Mesendoderm (in vitro differentiated cells): ENCODE results near the gene SLC6A2.

Experiments
- DNase-seq: peaks from one replicate; pipeline ENCODE4 v3.0.0; 2013
- H2AK5ac ChIP-seq: 2 replicates; pipeline ENCODE4 v1.6.1; 2013; ENCODE audit warnings: low read length, inconsistent platforms
- H2BK120ac ChIP-seq: 2 replicates; pipeline ENCODE4 v1.6.1; 2013; ENCODE audit warnings: low read depth, mild to moderate bottlenecking, low read length, moderate library complexity, mixed read lengths
- H2BK15ac ChIP-seq: replicated peaks from 2 replicates; pipeline ENCODE4 v1.6.1; 2013; ENCODE audit warnings: low read depth, mild to moderate bottlenecking, moderate library complexity
- H2BK5ac ChIP-seq: 2 replicates; pipeline ENCODE4 v1.6.1; 2013; ENCODE audit warnings: low read length, inconsistent platforms
- H3K18ac ChIP-seq: 2 replicates; pipeline ENCODE4 v1.6.1; 2013; ENCODE audit warnings: mild to moderate bottlenecking, low read length, mixed read lengths
- H3K23ac ChIP-seq: one replicate; pipeline ENCODE4 v1.6.1; 2013; ENCODE audit warnings: low read length
- H3K27ac ChIP-seq: 2 replicates; pipeline ENCODE4 v1.5.1; 2013; ENCODE audit warnings: low read depth, mild to moderate bottlenecking, inconsistent platforms, low read length, moderate library complexity
- H3K27me3 ChIP-seq: 2 replicates; pipeline ENCODE4 v1.6.1; 2013; ENCODE audit warnings: low read length, control low read depth, mild to moderate bottlenecking, inconsistent platforms; ENCODE audit not compliant: insufficient read depth, poor library complexity
- H3K36me3 ChIP-seq: 2 replicates; pipeline ENCODE4 v1.6.1; 2013; ENCODE audit warnings: low read length, inconsistent platforms; ENCODE audit not compliant: control insufficient read depth, insufficient read depth
- H3K4ac ChIP-seq: one replicate; pipeline ENCODE4 v1.6.1; 2013; ENCODE audit warnings: low read depth, mild to moderate bottlenecking, low read length, moderate library complexity
- H3K4me1 ChIP-seq: 2 replicates; pipeline ENCODE4 v1.6.1; 2013; ENCODE audit warnings: low read depth, low read length, inconsistent platforms; ENCODE audit not compliant: control insufficient read depth
- H3K4me2 ChIP-seq: 2 replicates; pipeline ENCODE4 v1.6.1; 2013; ENCODE audit warnings: low read length
- H3K4me3 ChIP-seq: 2 replicates; pipeline ENCODE4 v1.5.1; 2013; ENCODE audit warnings: mild to moderate bottlenecking, low read length
- H3K56ac ChIP-seq: one replicate; pipeline ENCODE4 v1.6.1; 2013; ENCODE audit warnings: low read length
- H3K79me1 ChIP-seq: 2 replicates; pipeline ENCODE4 v1.6.1; 2013; ENCODE audit warnings: low read length, inconsistent platforms
- H3K79me2 ChIP-seq: 2 replicates; pipeline ENCODE4 v1.6.1; 2013; ENCODE audit warnings: mild to moderate bottlenecking, low read length; ENCODE audit not compliant: control insufficient read depth, insufficient read depth
- H3K9ac ChIP-seq: 2 replicates; pipeline ENCODE4 v1.6.1; 2013; ENCODE audit warnings: low read length, inconsistent platforms
- H4K5ac ChIP-seq: one replicate; pipeline ENCODE4 v1.6.1; 2013; ENCODE audit warnings: low read length
- H4K8ac ChIP-seq: one replicate; pipeline ENCODE4 v1.6.1; 2013; ENCODE audit warnings: low read depth, mild to moderate bottlenecking, control low read depth, low read length, moderate library complexity
- WGBS: extraction: QIAGEN DNeasy Blood & Tissue Kit; methylation state at CpG from one replicate; pipeline ENCODE4 v1.1.7; 2013; ENCODE audit warnings: low lambda C conversion rate, missing lambda C conversion rate; ENCODE audit not compliant: insufficient coverage; ENCODE audit errors: extremely low coverage; 5-methylcytosine and 5-hydroxymethylcytosine counted together

SLC6A2 gene

DNA sequence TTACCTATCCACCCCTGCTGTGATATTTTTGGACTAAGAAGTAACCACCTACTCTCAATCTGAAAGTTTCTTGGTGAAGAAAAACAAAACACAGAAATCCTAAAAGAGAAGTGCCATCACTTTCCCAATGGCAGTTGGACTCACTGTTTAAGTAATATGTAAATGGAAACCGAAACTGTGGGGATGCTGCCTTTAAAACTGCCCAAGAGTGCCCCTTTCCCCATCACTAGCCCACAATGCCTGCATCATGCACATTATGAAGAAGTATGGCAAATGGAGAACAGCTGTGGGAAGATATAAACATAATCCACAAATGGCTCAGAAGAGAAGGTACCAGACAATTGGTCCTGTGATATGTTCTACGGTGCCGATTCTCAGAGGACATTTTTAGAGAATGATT, 33.5 kb upstream of the SLC6A2 start:
- no peak overlapping the region for H3K9ac ChIP-seq
- WGBS = no CpG with 5 or more reads among the region's 3 CpGs
- no peak overlapping the region for H2BK15ac ChIP-seq
- DNase-seq = no peak
- H3K36me3 ChIP-seq = no peaks in the 10 kb centered on the region
- H4K8ac ChIP-seq = no peak overlapping the region
- H2BK5ac ChIP-seq = no peak overlapping the region
- H3K56ac ChIP-seq = no peak overlapping the region
- no peak overlapping the region for H3K4me3 ChIP-seq
- H3K18ac ChIP-seq = no peak overlapping the region
- no peak overlapping the region for H3K4ac ChIP-seq
- no peaks in the 10 kb centered on the region for H3K79me2 ChIP-seq
- H2AK5ac ChIP-seq = no peak overlapping the region
- H4K5ac ChIP-seq = no peak overlapping the region
- no peaks in the 10 kb centered on the region for H3K27me3 ChIP-seq
- H3K23ac ChIP-seq = no peak overlapping the region
- no peak overlapping the region for H3K27ac ChIP-seq
- H3K4me2 ChIP-seq = no peak overlapping the region
- no peak overlapping the region for H2BK120ac ChIP-seq
- H3K79me1 ChIP-seq = no peaks in the 10 kb centered on the region
- H3K4me1 ChIP-seq = no peaks in the 10 kb centered on the region

DNA sequence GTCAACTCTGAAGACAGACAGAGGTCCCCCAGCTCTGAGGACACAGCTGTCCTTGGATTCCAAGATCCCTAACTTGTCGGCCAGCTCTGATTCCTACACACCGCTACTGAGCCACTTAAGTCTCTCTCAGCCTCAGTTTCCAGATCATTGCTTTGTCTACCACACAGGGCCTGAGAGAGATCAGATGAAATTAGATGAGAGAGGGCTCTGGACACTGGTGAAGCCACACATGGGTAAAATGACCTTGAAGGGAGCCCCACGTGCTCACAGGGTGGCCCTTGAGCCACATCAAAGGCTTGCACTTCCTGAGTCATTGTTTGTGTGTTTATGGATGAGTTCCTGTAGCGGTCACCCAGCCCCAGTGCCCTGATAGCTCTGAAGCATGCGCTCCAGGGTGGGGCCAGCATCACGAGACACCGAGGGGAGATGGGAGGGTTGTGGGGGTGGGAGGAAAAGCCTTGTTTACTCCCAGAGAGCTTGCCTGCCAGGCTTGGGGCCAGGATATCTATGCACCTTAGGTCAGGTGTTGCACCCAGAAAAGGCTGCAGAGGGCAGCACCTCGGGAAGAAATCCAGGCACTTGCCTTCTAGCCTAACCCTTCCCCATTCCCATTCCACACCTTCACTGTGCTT, 32.7 kb upstream of the SLC6A2 start:
- no peak overlapping the region for H3K27ac ChIP-seq
- no peak overlapping the region for H4K5ac ChIP-seq
- H3K79me1 ChIP-seq = no peaks in the 10 kb centered on the region
- H3K56ac ChIP-seq = no peak overlapping the region
- no peak overlapping the region for H4K8ac ChIP-seq
- no peak overlapping the region for H3K9ac ChIP-seq
- no peak overlapping the region for H2BK15ac ChIP-seq
- no CpG with 5 or more reads among the region's 8 CpGs for WGBS
- H3K36me3 ChIP-seq = no peaks in the 10 kb centered on the region
- H3K4ac ChIP-seq = no peak overlapping the region
- H2BK120ac ChIP-seq = no peak overlapping the region
- H3K4me3 ChIP-seq = no peak overlapping the region
- H2AK5ac ChIP-seq = no peak overlapping the region
- no peak overlapping the region for H3K18ac ChIP-seq
- peak; percentile 88 for DNase-seq
- H3K27me3 ChIP-seq = no peaks in the 10 kb centered on the region
- H2BK5ac ChIP-seq = no peak overlapping the region
- H3K4me2 ChIP-seq = no peak overlapping the region
- H3K4me1 ChIP-seq = no peaks in the 10 kb centered on the region
- H3K23ac ChIP-seq = no peak overlapping the region
- H3K79me2 ChIP-seq = no peaks in the 10 kb centered on the region

DNA sequence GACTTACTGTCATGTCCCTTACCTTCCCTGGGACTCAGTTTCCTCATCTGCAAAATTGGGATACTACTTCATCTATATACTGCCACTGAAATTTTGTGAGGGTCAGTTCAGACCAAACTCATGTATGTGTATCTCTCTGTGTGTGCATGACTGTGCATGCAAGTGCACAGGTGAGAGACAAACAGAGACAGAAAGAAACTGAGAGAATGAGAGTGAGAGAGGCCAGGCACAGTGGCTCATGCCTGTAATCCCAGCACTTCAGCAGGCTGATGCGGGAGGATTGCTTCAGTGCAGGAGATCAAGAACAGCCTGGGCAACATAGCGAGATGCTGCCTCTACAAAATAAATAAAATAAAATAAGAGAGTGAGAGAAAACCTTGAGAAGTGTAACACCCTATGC, 32.1 kb upstream of the SLC6A2 start:
- Histone ChIP-seq H2BK120ac (no peak overlapping the region), H3K79me2 (no peaks in the 10 kb centered on the region), H2BK15ac (no peak overlapping the region), H3K4ac (no peak overlapping the region), H3K4me3 (no peak overlapping the region), H3K23ac (no peak overlapping the region), H3K79me1 (no peaks in the 10 kb centered on the region), H3K18ac (no peak overlapping the region), H3K4me2 (no peak overlapping the region), H3K4me1 (no peaks in the 10 kb centered on the region), H4K8ac (no peak overlapping the region), H3K56ac (no peak overlapping the region), H3K36me3 (no peaks in the 10 kb centered on the region), H3K27me3 (no peaks in the 10 kb centered on the region), H3K9ac (no peak overlapping the region), H4K5ac (no peak overlapping the region), H2BK5ac (no peak overlapping the region), H2AK5ac (no peak overlapping the region), H3K27ac (no peak overlapping the region)
- WGBS = no CpG with 5 or more reads among the region's 2 CpGs
- no peak for DNase-seq

DNA sequence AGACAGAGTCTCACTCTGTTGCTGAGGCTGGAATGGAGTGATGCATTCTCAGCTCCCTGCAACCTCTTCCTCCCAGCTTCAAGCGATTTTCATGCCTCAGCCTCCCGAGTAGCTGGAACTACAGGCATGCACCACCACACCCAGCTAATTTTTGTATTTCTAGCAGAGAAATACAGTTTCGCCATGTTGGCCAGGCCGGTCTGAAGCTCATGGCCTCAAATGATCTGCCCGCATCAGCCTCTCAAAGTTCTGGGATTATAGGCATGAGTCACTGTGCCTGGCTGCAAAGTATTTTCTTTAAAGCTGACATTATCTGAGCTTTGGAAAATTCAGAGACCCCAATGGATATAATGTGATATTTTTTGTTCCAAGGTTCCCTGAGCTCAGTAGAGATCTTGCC, 31.1 kb upstream of the SLC6A2 start:
- no CpG with 5 or more reads among the region's 5 CpGs for WGBS
- H3K79me2 ChIP-seq = no peaks in the 10 kb centered on the region
- H3K9ac ChIP-seq = no peak overlapping the region
- no peak overlapping the region for H3K56ac ChIP-seq
- no peak overlapping the region for H2BK15ac ChIP-seq
- no peak for DNase-seq
- no peak overlapping the region for H4K5ac ChIP-seq
- H2BK5ac ChIP-seq = no peak overlapping the region
- H3K23ac ChIP-seq = no peak overlapping the region
- H3K27ac ChIP-seq = no peak overlapping the region
- no peaks in the 10 kb centered on the region for H3K27me3 ChIP-seq
- no peak overlapping the region for H3K4me2 ChIP-seq
- no peak overlapping the region for H2AK5ac ChIP-seq
- H3K18ac ChIP-seq = no peak overlapping the region
- H3K4me1 ChIP-seq = no peaks in the 10 kb centered on the region
- no peak overlapping the region for H2BK120ac ChIP-seq
- no peaks in the 10 kb centered on the region for H3K79me1 ChIP-seq
- no peak overlapping the region for H3K4ac ChIP-seq
- no peaks in the 10 kb centered on the region for H3K36me3 ChIP-seq
- no peak overlapping the region for H3K4me3 ChIP-seq
- no peak overlapping the region for H4K8ac ChIP-seq

DNA sequence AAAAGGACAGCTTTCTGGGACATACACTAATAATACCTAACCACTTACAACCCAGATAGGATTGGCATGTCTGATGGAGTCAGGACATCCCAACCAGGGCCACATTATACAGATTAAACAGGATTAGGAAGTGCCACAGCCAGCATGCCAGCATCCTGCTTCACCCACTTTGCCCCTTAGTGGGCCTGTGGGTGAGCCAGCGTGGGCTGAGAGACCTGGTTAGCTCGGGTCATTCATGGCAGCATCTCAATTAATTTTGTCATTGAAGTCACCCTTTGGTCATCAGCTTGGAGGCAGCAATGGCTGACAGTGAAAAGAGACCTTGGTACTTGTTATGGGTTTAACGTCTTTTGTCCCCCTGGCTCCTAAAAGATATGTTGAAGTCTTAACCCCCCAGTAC, 29.9 kb upstream of the SLC6A2 start:
- no peaks in the 10 kb centered on the region for H3K79me2 ChIP-seq
- H4K8ac ChIP-seq = no peak overlapping the region
- no peak overlapping the region for H4K5ac ChIP-seq
- H3K18ac ChIP-seq = no peak overlapping the region
- DNase-seq = no peak
- no peaks in the 10 kb centered on the region for H3K36me3 ChIP-seq
- H3K27ac ChIP-seq = no peak overlapping the region
- WGBS = no CpG with 5 or more reads among the region's 3 CpGs
- H3K4me2 ChIP-seq = no peak overlapping the region
- H2BK120ac ChIP-seq = no peak overlapping the region
- H3K4me3 ChIP-seq = no peak overlapping the region
- H3K4me1 ChIP-seq = no peaks in the 10 kb centered on the region
- H3K23ac ChIP-seq = no peak overlapping the region
- no peak overlapping the region for H3K9ac ChIP-seq
- no peaks in the 10 kb centered on the region for H3K27me3 ChIP-seq
- H3K79me1 ChIP-seq = no peaks in the 10 kb centered on the region
- H2AK5ac ChIP-seq = no peak overlapping the region
- no peak overlapping the region for H2BK15ac ChIP-seq
- no peak overlapping the region for H2BK5ac ChIP-seq
- no peak overlapping the region for H3K56ac ChIP-seq
- no peak overlapping the region for H3K4ac ChIP-seq

DNA sequence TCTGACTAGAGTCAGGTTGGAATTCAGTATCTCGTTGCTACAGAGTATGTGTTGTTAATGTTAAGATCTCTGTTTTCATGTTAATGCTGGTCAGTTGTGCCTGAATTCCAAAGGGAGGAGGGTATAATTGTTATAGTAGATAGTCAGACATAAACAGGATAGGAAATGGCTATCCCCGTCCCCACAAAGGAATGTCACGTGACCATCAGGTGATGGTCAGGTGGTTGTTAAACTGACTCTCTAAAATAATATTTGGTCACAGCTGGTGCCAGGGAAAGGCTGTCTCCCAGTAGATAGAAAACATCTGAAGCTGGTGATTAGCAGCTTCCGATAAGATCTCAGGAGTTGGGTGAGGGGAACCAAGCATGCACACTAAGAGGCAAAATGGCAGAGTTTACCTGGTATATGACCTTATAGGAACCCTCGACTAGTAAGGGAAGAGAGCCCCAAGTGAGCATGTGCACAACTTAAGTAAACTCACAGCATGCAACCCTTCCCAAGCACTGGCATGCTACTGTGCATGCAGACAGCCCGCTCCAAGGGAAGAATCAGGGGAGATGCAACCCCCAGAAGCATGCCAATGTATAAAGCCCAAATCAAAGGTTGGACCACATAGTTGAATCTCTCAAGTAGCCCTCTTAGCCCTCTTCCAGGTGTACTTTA, 27.4 kb upstream of the SLC6A2 start:
- H3K18ac ChIP-seq = no peak overlapping the region
- no peaks in the 10 kb centered on the region for H3K4me1 ChIP-seq
- DNase-seq = peak; percentile 5
- no peaks in the 10 kb centered on the region for H3K36me3 ChIP-seq
- H3K79me2 ChIP-seq = no peaks in the 10 kb centered on the region
- H3K27me3 ChIP-seq = no peaks in the 10 kb centered on the region
- no peak overlapping the region for H2BK15ac ChIP-seq
- H4K8ac ChIP-seq = no peak overlapping the region
- H3K9ac ChIP-seq = no peak overlapping the region
- no peak overlapping the region for H3K4me3 ChIP-seq
- H3K56ac ChIP-seq = no peak overlapping the region
- no peak overlapping the region for H4K5ac ChIP-seq
- H3K79me1 ChIP-seq = no peaks in the 10 kb centered on the region
- no peak overlapping the region for H2AK5ac ChIP-seq
- WGBS = no CpG with 5 or more reads among the region's 6 CpGs
- no peak overlapping the region for H3K23ac ChIP-seq
- no peak overlapping the region for H2BK120ac ChIP-seq
- no peak overlapping the region for H3K27ac ChIP-seq
- H3K4me2 ChIP-seq = no peak overlapping the region
- H2BK5ac ChIP-seq = no peak overlapping the region
- no peak overlapping the region for H3K4ac ChIP-seq
